PC-9 (cell line): ENCODE measurements around the gene VKORC1. TPM values are rescaled to one million over a fixed set of nuclear protein-coding genes. Genes with fewer than 3 reads are reported as not detected.

ENCODE experiments used
- BruUV-seq: library from RNA; stranded (reverse); fragments of 400-500 nt; replicated peaks from 2 replicates; lab custom pipeline; 2021; lab: Mats Ljungman, UMichigan
- CTCF ChIA-PET: fragments of 300-600 bp; sonication (Branson Sonifier 250); formaldehyde crosslinking; loops from one replicate; lab custom pipeline; 2022; ENCODE audit warnings: antibody characterized with exemption; lab: Charles Lee
- POLR2A ChIA-PET: fragments of 300-600 bp; sonication (Branson Sonifier 250); formaldehyde crosslinking; loops from one replicate; lab custom pipeline; 2022; ENCODE audit warnings: antibody characterized with exemption; ENCODE audit not compliant: unreplicated experiment; lab: Charles Lee
- DNase-seq, 2 experiments: peaks; one replicate each; pipeline versions ENCODE4 v3.0.0 to v3.0.0-alpha.2; 2015 to 2022; ENCODE audit warnings: mixed read lengths in 1 of 2
- H2AFZ ChIP-seq: fragments of 200-600 bp; sonication (generic); 2 replicates; pipeline ENCODE4 v1.8.1; 2017; ENCODE audit warnings: antibody characterized with exemption
- H3F3A ChIP-seq: fragments of 200-600 bp; sonication (generic); 2 replicates; pipeline ENCODE4 v1.8.1; 2017; ENCODE audit warnings: antibody characterized with exemption, mild to moderate bottlenecking, low read depth; ENCODE audit not compliant: insufficient read depth
- H3K27ac ChIP-seq: fragments of 200-600 bp; sonication (generic); 2 replicates; pipeline ENCODE4 v1.6.1; 2016; ENCODE audit warnings: mixed run types
- H3K27me3 ChIP-seq: fragments of 200-600 bp; sonication (generic); 2 replicates; pipeline ENCODE4 v1.6.1; 2016; ENCODE audit warnings: low read depth, mixed run types; ENCODE audit not compliant: insufficient read depth
- H3K36me3 ChIP-seq: fragments of 200-600 bp; sonication (generic); 2 replicates; pipeline ENCODE4 v1.6.1; 2016; ENCODE audit warnings: low read depth, mixed run types
- H3K4me1 ChIP-seq: fragments of 200-600 bp; sonication (generic); replicated peaks from 2 replicates; pipeline ENCODE4 v1.6.1; 2016; ENCODE audit warnings: mixed run types; ENCODE audit not compliant: insufficient read depth
- H3K4me2 ChIP-seq: fragments of 200-600 bp; sonication (generic); 2 replicates; pipeline ENCODE4 v1.6.1; 2017; ENCODE audit warnings: mixed run types
- H3K4me3 ChIP-seq: fragments of 200-600 bp; sonication (generic); 2 replicates; pipeline ENCODE4 v1.6.1; 2016; ENCODE audit warnings: mixed run types
- H3K79me2 ChIP-seq: fragments of 200-600 bp; sonication (generic); 2 replicates; pipeline ENCODE4 v1.6.1; 2017; ENCODE audit warnings: low read depth, mixed run types
- H3K9me2 ChIP-seq: fragments of 200-600 bp; sonication (generic); 2 replicates; pipeline ENCODE4 v1.8.1; 2017; ENCODE audit warnings: mild to moderate bottlenecking; ENCODE audit not compliant: insufficient read depth
- H3K9me3 ChIP-seq: fragments of 200-600 bp; sonication (generic); 2 replicates; pipeline ENCODE4 v1.8.1; 2016; ENCODE audit warnings: low read depth; ENCODE audit not compliant: insufficient read depth
- H4K20me1 ChIP-seq: fragments of 200-600 bp; sonication (generic); 2 replicates; pipeline ENCODE4 v1.8.1; 2017; ENCODE audit not compliant: insufficient read depth
- EZH2 ChIP-seq: fragments of 200-600 bp; sonication (generic); IDR thresholded peaks from 2 replicates; pipeline ENCODE4 v1.8.0; 2017; ENCODE audit warnings: antibody characterized with exemption, low read depth
- intact Hi-C: fragments of 100-400 bp; cut with micrococcal nuclease; formaldehyde crosslinking; loops from one replicate; pipeline ENCODE4 v1.10.0; 2022; ENCODE audit not compliant: unreplicated experiment
- total RNA-seq: library from RNA; stranded (reverse); gene quantifications from 2 replicates; pipeline ENCODE4 v1.2.3, GENCODE V29; 2021
- TF ChIP-seq, protein P1 (sequence below): fragments of 200-600 bp; sonication (generic); conservative IDR thresholded peaks from 2 replicates; pipeline ENCODE4 v1.6.1; 2017; ENCODE audit warnings: mixed run types, antibody characterized with exemption, mild to moderate bottlenecking, moderate library complexity

Gene VKORC1
- total RNA-seq, 1 experiment from 2014 or later = 46.0 TPM

GRCh38 chr16:31134091-31134571, 39.5 kb upstream of the VKORC1 start:
- intact Hi-C loops = loop anchor here (2.0 kb wide), 1 partner anchor 59 kb away; the partner anchor contains the start of genes ZNF646 and ZNF668
- H3K9me2 ChIP-seq = no peaks in the 10 kb centered on the region
- CTCF ChIA-PET = interaction anchor here (1.0 kb wide), 1 partner anchor 8 kb away, joined by 5 read pairs; no protein-coding TSS in a partner anchor
- no peaks in the 10 kb centered on the region for H3K27me3 ChIP-seq
- no peaks in the 10 kb centered on the region for H3K9me3 ChIP-seq
- POLR2A ChIA-PET = interaction anchor here (0.7 to 3.1 kb wide), 4 partner anchors 17 to 60 kb away, joined by 3 to 29 read pairs (median 6); partner anchors contain the start of genes KAT8 and ZNF668
- H2AFZ ChIP-seq = no peak overlapping the region
- peak overlapping the region; percentile 59 for H3K4me3 ChIP-seq
- TF ChIP-seq EZH2 = no peak
- TF ChIP-seq, protein P1, sequence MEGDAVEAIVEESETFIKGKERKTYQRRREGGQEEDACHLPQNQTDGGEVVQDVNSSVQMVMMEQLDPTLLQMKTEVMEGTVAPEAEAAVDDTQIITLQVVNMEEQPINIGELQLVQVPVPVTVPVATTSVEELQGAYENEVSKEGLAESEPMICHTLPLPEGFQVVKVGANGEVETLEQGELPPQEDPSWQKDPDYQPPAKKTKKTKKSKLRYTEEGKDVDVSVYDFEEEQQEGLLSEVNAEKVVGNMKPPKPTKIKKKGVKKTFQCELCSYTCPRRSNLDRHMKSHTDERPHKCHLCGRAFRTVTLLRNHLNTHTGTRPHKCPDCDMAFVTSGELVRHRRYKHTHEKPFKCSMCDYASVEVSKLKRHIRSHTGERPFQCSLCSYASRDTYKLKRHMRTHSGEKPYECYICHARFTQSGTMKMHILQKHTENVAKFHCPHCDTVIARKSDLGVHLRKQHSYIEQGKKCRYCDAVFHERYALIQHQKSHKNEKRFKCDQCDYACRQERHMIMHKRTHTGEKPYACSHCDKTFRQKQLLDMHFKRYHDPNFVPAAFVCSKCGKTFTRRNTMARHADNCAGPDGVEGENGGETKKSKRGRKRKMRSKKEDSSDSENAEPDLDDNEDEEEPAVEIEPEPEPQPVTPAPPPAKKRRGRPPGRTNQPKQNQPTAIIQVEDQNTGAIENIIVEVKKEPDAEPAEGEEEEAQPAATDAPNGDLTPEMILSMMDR = no peak
- H3K36me3 ChIP-seq = no peaks in the 10 kb centered on the region; the same call in 1 of the 2 replicates
- peaks cover 12% of the 10 kb centered on the region for H3K79me2 ChIP-seq
- peak overlapping the region; percentile 75 for H3K4me2 ChIP-seq
- BruUV-seq = no TSS peak
- peak overlapping the region; percentile 71 for H3K27ac ChIP-seq
- H3F3A ChIP-seq = peaks cover 47% of the 10 kb centered on the region
- peaks cover 69% of the 10 kb centered on the region for H3K4me1 ChIP-seq
- no peaks in the 10 kb centered on the region for H4K20me1 ChIP-seq
- peak; percentile 60 to 64 for DNase-seq

- BruUV-seq = no TSS peak
- Histone ChIP-seq H3K4me3 (no peak overlapping the region), H3K27ac (no peak overlapping the region), H3K9me3 (no peaks in the 10 kb centered on the region), H3K4me2 (peak overlapping the region; percentile 75; the same call in 1 of the 2 replicates), H3K4me1 (peaks cover 72% of the 10 kb centered on the region), H3K9me2 (no peaks in the 10 kb centered on the region), H3K27me3 (no peaks in the 10 kb centered on the region), H4K20me1 (no peaks in the 10 kb centered on the region), H3K36me3 (no peaks in the 10 kb centered on the region; the same call in 1 of the 2 replicates), H3K79me2 (peaks cover 12% of the 10 kb centered on the region), H3F3A (peaks cover 52% of the 10 kb centered on the region), H2AFZ (no peak overlapping the region)
- ChIA-PET POLR2A (interaction anchor here (0.6 to 0.7 kb wide), 2 partner anchors 27 to 41 kb away, joined by 3 to 6 read pairs; no protein-coding TSS in a partner anchor), CTCF (no interaction called here)
- DNase-seq = no peak
- TF ChIP-seq, protein P1 = no peak
- TF ChIP-seq EZH2 = no peak
- intact Hi-C loops = no loop called here
These were observed 38.5 kb upstream of the VKORC1 start for GRCh38 chr16:31133046-31133501.

GRCh38 chr16:31132303-31132979, 37.8 kb upstream of the VKORC1 start:
- Histone ChIP-seq H3K9me3 (no peaks in the 10 kb centered on the region), H2AFZ (no peak overlapping the region), H3K4me3 (no peak overlapping the region), H4K20me1 (no peaks in the 10 kb centered on the region), H3K36me3 (no peaks in the 10 kb centered on the region; the same call in 1 of the 2 replicates), H3K4me2 (no peak overlapping the region), H3K27me3 (no peaks in the 10 kb centered on the region), H3K27ac (no peak overlapping the region), H3K79me2 (peaks cover 12% of the 10 kb centered on the region), H3K9me2 (no peaks in the 10 kb centered on the region), H3F3A (peaks cover 57% of the 10 kb centered on the region), H3K4me1 (peaks cover 72% of the 10 kb centered on the region)
- TF ChIP-seq, protein P1 = no peak
- TF ChIP-seq EZH2 = no peak
- no TSS peak for BruUV-seq
- intact Hi-C loops = no loop called here
- DNase-seq = no peak
- CTCF ChIA-PET = no interaction called here
- POLR2A ChIA-PET = interaction anchor here (0.6 kb wide), 1 partner anchor 28 kb away, joined by 6 read pairs; no protein-coding TSS in a partner anchor
